DND-41 (cell line): ENCODE data around the gene XYLT1.

Experiments used
- EZH2 ChIP-seq: IDR thresholded peaks from 3 replicates; pipeline ENCODE4 v1.6.1; 2012; ENCODE audit warnings: borderline replicate concordance, low read depth, mild to moderate bottlenecking, moderate library complexity, low read length, inconsistent platforms; ENCODE audit not compliant: severe bottlenecking
- TF ChIP-seq, protein P1 (sequence below): IDR thresholded peaks from 2 replicates; pipeline ENCODE4 v1.5.1; 2012; ENCODE audit warnings: borderline replicate concordance, low read length, moderate library complexity, mild to moderate bottlenecking; ENCODE audit not compliant: poor library complexity, severe bottlenecking; ENCODE audit errors: extremely low read depth

- TF ChIP-seq, protein P1, sequence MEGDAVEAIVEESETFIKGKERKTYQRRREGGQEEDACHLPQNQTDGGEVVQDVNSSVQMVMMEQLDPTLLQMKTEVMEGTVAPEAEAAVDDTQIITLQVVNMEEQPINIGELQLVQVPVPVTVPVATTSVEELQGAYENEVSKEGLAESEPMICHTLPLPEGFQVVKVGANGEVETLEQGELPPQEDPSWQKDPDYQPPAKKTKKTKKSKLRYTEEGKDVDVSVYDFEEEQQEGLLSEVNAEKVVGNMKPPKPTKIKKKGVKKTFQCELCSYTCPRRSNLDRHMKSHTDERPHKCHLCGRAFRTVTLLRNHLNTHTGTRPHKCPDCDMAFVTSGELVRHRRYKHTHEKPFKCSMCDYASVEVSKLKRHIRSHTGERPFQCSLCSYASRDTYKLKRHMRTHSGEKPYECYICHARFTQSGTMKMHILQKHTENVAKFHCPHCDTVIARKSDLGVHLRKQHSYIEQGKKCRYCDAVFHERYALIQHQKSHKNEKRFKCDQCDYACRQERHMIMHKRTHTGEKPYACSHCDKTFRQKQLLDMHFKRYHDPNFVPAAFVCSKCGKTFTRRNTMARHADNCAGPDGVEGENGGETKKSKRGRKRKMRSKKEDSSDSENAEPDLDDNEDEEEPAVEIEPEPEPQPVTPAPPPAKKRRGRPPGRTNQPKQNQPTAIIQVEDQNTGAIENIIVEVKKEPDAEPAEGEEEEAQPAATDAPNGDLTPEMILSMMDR: no peak
- TF ChIP-seq EZH2: no peak
Observed at GRCh38 chr16:17357307-17358062, 113.3 kb downstream of the XYLT1 start.
